C4-2B (cell line): ENCODE data around the gene PARVA.
A peak's percentile ranks its signal among the peaks of the same experiment; 100 is the strongest.

Experiments
- H3K27ac ChIP-seq: fragments of 450-650 bp; 2 replicates; pipeline ENCODE4 v1.5.1; 2017
- CTCF ChIP-seq: fragments of 450-650 bp; conservative IDR thresholded peaks from 2 replicates; pipeline ENCODE4 v1.5.1; 2017; ENCODE audit warnings: mild to moderate bottlenecking
- ZFX ChIP-seq: fragments of 450-650 bp; IDR thresholded peaks from 2 replicates; pipeline ENCODE4 v1.6.1; 2017

PARVA gene

GRCh38 chr11:12478743-12479142, 101.4 kb downstream of the PARVA start:
- TF ChIP-seq ZFX (no peak), CTCF (no peak)
- H3K27ac ChIP-seq = no peak overlapping the region

- H3K27ac ChIP-seq = no peak overlapping the region
- no peak for TF ChIP-seq ZFX
- TF ChIP-seq CTCF = no peak
Observed at GRCh38 chr11:12480401-12480800, 103.0 kb downstream of the PARVA start.

GRCh38 chr11:12482839-12483238, 105.5 kb downstream of the PARVA start:
- no peak overlapping the region for H3K27ac ChIP-seq
- no peak for TF ChIP-seq CTCF
- TF ChIP-seq ZFX = no peak

- TF ChIP-seq ZFX (no peak), CTCF (no peak)
- H3K27ac ChIP-seq = no peak overlapping the region
Observed at GRCh38 chr11:12483604-12484003, 106.2 kb downstream of the PARVA start.

- H3K27ac ChIP-seq = no peak overlapping the region
- TF ChIP-seq CTCF = peak; percentile 72
- no peak for TF ChIP-seq ZFX
Observed at GRCh38 chr11:12485328-12485727, 108.0 kb downstream of the PARVA start.

GRCh38 chr11:12489246-12489772, 111.9 kb downstream of the PARVA start:
- TF ChIP-seq CTCF = no peak
- no peak for TF ChIP-seq ZFX
- no peak overlapping the region for H3K27ac ChIP-seq

- TF ChIP-seq ZFX (no peak), CTCF (no peak)
- no peak overlapping the region for H3K27ac ChIP-seq
Observed at GRCh38 chr11:12494699-12495098, 117.3 kb downstream of the PARVA start.
